Panc1 (cell line): ENCODE results near the gene MYH8. TPM values are rescaled to one million over a fixed set of nuclear protein-coding genes. Genes with fewer than 3 reads are reported as not detected.

Source experiments
- ATAC-seq: fragments of 200-7000 bp; cut with Tn5 transposase; 2 replicates; pipeline ENCODE4 v1.9.1; 2020; ENCODE audit warnings: mild to moderate bottlenecking, moderate library complexity
- BruUV-seq: library from RNA; stranded (reverse); fragments of 400-500 nt; replicated peaks from 2 replicates; lab custom pipeline; 2021; lab: Mats Ljungman, UMichigan
- CTCF ChIA-PET: fragments of 300-600 bp; sonication (Branson Sonifier 250); formaldehyde crosslinking; loops from one replicate; lab custom pipeline; 2022; ENCODE audit warnings: antibody characterized with exemption; lab: Charles Lee
- POLR2A ChIA-PET: fragments of 300-600 bp; sonication (Branson Sonifier 250); formaldehyde crosslinking; loops from one replicate; lab custom pipeline; 2022; ENCODE audit warnings: antibody characterized with exemption; lab: Charles Lee
- DNase-seq: peaks from one replicate; pipeline ENCODE4 v3.0.0-alpha.2; 2010; ENCODE audit warnings: low read depth, low spot score
- H3K27ac ChIP-seq: 2 replicates; pipeline ENCODE4 v1.5.1; 2011; ENCODE audit warnings: mild to moderate bottlenecking, low read length, inconsistent platforms
- H3K27me3 ChIP-seq: fragments of 200-500 bp; sonication (Bioruptor generic); 2 replicates; pipeline ENCODE4 v1.6.0; 2014; ENCODE audit warnings: low read length, inconsistent platforms; ENCODE audit not compliant: control insufficient read depth, insufficient read depth
- H3K36me3 ChIP-seq: fragments of 200-500 bp; sonication (Bioruptor generic); 2 replicates; pipeline ENCODE4 v1.5.1; 2014; ENCODE audit warnings: inconsistent platforms, mild to moderate bottlenecking, low read length, moderate library complexity; ENCODE audit not compliant: control insufficient read depth, insufficient read depth
- H3K4me1 ChIP-seq: 2 replicates; pipeline ENCODE4 v1.5.1; 2011; ENCODE audit warnings: inconsistent platforms, mild to moderate bottlenecking, low read length, moderate library complexity; ENCODE audit not compliant: control insufficient read depth, insufficient read depth
- H3K4me3 ChIP-seq, 2 experiments: 2 replicates each; pipeline ENCODE4 v1.5.1; 2011 to 2012; ENCODE audit warnings: low read depth in 2 of 2, low read length in 2 of 2, mild to moderate bottlenecking in 2 of 2, inconsistent platforms in 1 of 2, moderate library complexity in 1 of 2
- H3K9me3 ChIP-seq: fragments of 200-500 bp; sonication (Bioruptor generic); 2 replicates; pipeline ENCODE4 v1.5.1; 2014; ENCODE audit warnings: low read depth, mild to moderate bottlenecking, inconsistent platforms, low read length, moderate library complexity; ENCODE audit not compliant: control insufficient read depth, insufficient read depth
- CTCF ChIP-seq: fragments of 450-650 bp; IDR thresholded peaks from 2 replicates; pipeline ENCODE4 v1.5.1; 2017; ENCODE audit warnings: mild to moderate bottlenecking
- POLR2AphosphoS5 ChIP-seq: IDR thresholded peaks from 2 replicates; pipeline ENCODE4 v1.6.1; 2012; ENCODE audit warnings: mild to moderate bottlenecking, low read depth, low read length, moderate library complexity
- REST ChIP-seq, 2 experiments: IDR thresholded peaks; 2 replicates each; pipeline ENCODE4 v1.6.1; 2011 to 2012; ENCODE audit warnings: low read depth in 2 of 2, control low read depth in 1 of 2, low read length in 1 of 2, mild to moderate bottlenecking in 1 of 2, moderate library complexity in 1 of 2; ENCODE audit not compliant: insufficient read depth in 1 of 2
- SIN3A ChIP-seq: IDR thresholded peaks from 2 replicates; pipeline ENCODE4 v1.6.1; 2012; ENCODE audit warnings: low read depth, mild to moderate bottlenecking, low read length, moderate library complexity, borderline replicate concordance; ENCODE audit not compliant: insufficient read depth
- TCF7L2 ChIP-seq: IDR thresholded peaks from 2 replicates; pipeline ENCODE4 v1.6.1; 2011; ENCODE audit warnings: mild to moderate bottlenecking, low read depth, low read length, inconsistent platforms
- in situ Hi-C: cut with HindIII; loops from 2 replicates; pipeline ENCODE4 v1.10.0; 2016; ENCODE audit warnings: low sequenced_read_pairs, low pct_unique_long_range_greater_than_20kb
- intact Hi-C: fragments of 100-400 bp; cut with micrococcal nuclease; formaldehyde crosslinking; loops from one replicate; pipeline ENCODE4 v1.10.0; 2022; ENCODE audit not compliant: unreplicated experiment
- total RNA-seq: library from RNA; stranded (reverse); gene quantifications from one replicate; pipeline ENCODE4 v1.2.1, GENCODE V29; 2021; ENCODE audit not compliant: unreplicated experiment

Gene MYH8
- total RNA-seq, 1 experiment from 2014 or later: not detected

GRCh38 chr17:10398352-10398751, 23.4 kb downstream of the MYH8 start:
- ATAC-seq: no peak
- intact Hi-C loops: no loop called here
- ChIA-PET POLR2A (no interaction called here), CTCF (interaction anchor here (0.6 kb wide), 1 partner anchor 274 kb away, joined by 3 read pairs; no protein-coding TSS in a partner anchor)
- H3K27ac ChIP-seq: no peak overlapping the region
- H3K27me3 ChIP-seq: no peaks in the 10 kb centered on the region
- TF ChIP-seq TCF7L2 (no peak), REST (IDR thresholded peaks at IDR 0.05; ENCODE audit: insufficient read depth in 1 of 2, low read depth in 2 of 2, low read length in 1 of 2) (no peak), SIN3A (no peak), POLR2AphosphoS5 (no peak), CTCF (no peak)
- no peak for DNase-seq
- no peaks in the 10 kb centered on the region for H3K9me3 ChIP-seq
- no peak overlapping the region for H3K4me3 ChIP-seq
- no peaks in the 10 kb centered on the region for H3K36me3 ChIP-seq
- in situ Hi-C loops: no loop called here
- no peaks in the 10 kb centered on the region for H3K4me1 ChIP-seq
- no TSS peak for BruUV-seq

GRCh38 chr17:10396524-10397163, 25.1 kb downstream of the MYH8 start:
- no peak overlapping the region for H3K4me3 ChIP-seq
- ChIA-PET POLR2A (no interaction called here), CTCF (no interaction called here)
- no peak for TF ChIP-seq SIN3A
- TF ChIP-seq TCF7L2: no peak
- TF ChIP-seq CTCF: no peak
- TF ChIP-seq REST (IDR thresholded peaks at IDR 0.05; ENCODE audit: insufficient read depth in 1 of 2, low read depth in 2 of 2, low read length in 1 of 2): no peak
- no peak for TF ChIP-seq POLR2AphosphoS5
- BruUV-seq: no TSS peak
- H3K4me1 ChIP-seq: no peaks in the 10 kb centered on the region
- in situ Hi-C loops (no loop called here), intact Hi-C loops (no loop called here)
- DNase-seq: no peak
- ATAC-seq: no peak
- H3K27me3 ChIP-seq: no peaks in the 10 kb centered on the region; the same call in 1 of the 2 replicates
- no peak overlapping the region for H3K27ac ChIP-seq
- no peaks in the 10 kb centered on the region for H3K36me3 ChIP-seq
- H3K9me3 ChIP-seq: no peaks in the 10 kb centered on the region
